ENCODE measurements around the gene ZNF775. TPM values are rescaled to one million over a fixed set of nuclear protein-coding genes. Genes with fewer than 3 reads are reported as not detected.
A peak's percentile ranks its signal among the peaks of the same experiment; 100 is the strongest.

ZNF775 gene
- total and polyA plus RNA-seq, 2 donors = 6.6 to 7.6 TPM

DNA sequence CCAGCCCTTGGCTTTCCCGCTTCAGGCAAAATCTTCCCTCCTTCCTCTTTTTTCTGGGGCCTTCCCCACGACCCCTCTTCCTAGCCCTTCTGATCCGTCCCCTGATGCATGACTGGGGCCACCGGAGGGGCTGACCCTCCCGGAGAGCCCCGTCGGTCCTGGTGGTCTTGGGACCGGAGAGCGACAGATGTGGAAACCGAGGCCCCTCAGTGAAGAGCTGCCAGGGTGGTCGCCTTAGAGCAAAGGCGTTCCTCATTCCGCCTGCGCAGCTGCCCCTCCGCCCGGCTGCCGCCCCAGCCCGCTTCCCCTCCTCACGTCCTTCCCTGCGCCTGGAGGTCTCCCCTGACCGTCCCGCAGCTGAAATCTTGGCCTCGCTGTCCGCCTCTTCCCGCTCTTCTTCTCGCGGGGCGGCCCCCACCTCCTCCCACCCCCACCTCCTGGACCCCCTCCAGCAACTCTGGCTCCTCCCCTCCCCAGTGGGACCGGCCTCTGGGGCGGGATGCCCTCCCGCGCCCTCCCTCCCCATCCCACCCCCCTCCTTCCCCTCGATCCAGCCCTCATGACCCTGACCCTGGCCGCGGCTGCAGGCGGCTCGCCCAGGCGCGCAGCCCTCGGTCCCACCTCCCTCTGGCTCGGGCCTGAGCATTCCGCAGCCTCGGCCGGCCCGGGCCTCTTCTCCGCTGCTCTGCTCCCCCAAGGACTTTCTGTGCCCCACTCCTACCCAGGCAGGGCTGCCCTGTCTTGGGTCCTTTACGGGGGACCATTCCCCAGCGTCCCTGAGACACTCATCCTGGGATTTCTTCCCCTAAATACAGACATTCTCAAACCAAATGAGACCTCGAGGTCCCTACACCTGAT, 37.6 kb upstream of the ZNF775 start, which contains the start of gene RARRES2:
Gene RARRES2 (minus strand): TSS at position 367 of the 858 bp plus-strand sequence. CDS start 1,020 bp downstream, outside the sequence.
- Histone ChIP-seq H3K36me3 (ENCODE audit: control insufficient read depth in 2 of 2, insufficient read depth in 2 of 2, low read length in 1 of 2) (peaks cover 20 to 21% of the 10 kb centered on the region in 2 donors), H3K27ac (ENCODE audit: low read depth in 1 of 2, low read length in 1 of 2) (no peak within 1 kb of the TSS), H3K9me3 (ENCODE audit: control insufficient read depth in 2 of 2, insufficient read depth in 1 of 2, low read length in 1 of 2) (peaks cover 0 to 8% of the 10 kb centered on the region in 2 donors), H3K27me3 (ENCODE audit: control insufficient read depth in 2 of 2, insufficient read depth in 1 of 2, low read length in 1 of 2) (peaks cover 6 to 54% of the 10 kb centered on the region in 2 donors), H3K4me3 (ENCODE audit: low read length in 2 of 2) (peak within 1 kb of the TSS in 1 of 2 donors; percentile 27), H3K4me1 (ENCODE audit: control insufficient read depth in 2 of 2, insufficient read depth in 2 of 2, low read length in 2 of 2) (peaks cover 0 to 17% of the 10 kb centered on the region in 2 donors)
- DNase-seq (ENCODE audit: low read depth in 6 of 9, low spot score in 9 of 9) = no peak
- 45% methylated on average over 49 of the region's 49 CpGs for WGBS

DNA sequence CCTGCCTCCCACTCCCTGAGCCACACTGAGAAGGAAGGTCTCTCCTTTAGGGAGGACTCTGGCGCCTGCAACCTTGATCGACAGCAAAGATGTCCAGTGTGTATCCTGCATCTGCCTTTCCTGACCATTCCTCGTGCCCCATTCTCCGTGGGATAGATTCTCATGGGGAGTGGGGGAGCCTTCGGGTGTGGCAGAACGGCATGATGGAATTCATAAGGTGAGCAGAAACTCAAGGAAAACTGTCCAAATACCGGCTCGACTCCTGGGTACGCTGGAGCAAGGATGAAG, 37.1 kb upstream of the ZNF775 start:
- peaks cover 14 to 15% of the 10 kb centered on the region in 2 donors for H3K36me3 ChIP-seq (ENCODE audit: control insufficient read depth in 2 of 2, insufficient read depth in 2 of 2, low read length in 1 of 2)
- 96% methylated on average over 9 of the region's 9 CpGs for WGBS
- H3K9me3 ChIP-seq (ENCODE audit: control insufficient read depth in 2 of 2, insufficient read depth in 1 of 2, low read length in 1 of 2) = peaks cover 0 to 12% of the 10 kb centered on the region in 2 donors
- H3K4me1 ChIP-seq (ENCODE audit: control insufficient read depth in 2 of 2, insufficient read depth in 2 of 2, low read length in 2 of 2) = peaks cover 0 to 17% of the 10 kb centered on the region in 2 donors
- peaks cover 6 to 54% of the 10 kb centered on the region in 2 donors for H3K27me3 ChIP-seq (ENCODE audit: control insufficient read depth in 2 of 2, insufficient read depth in 1 of 2, low read length in 1 of 2)
- DNase-seq (ENCODE audit: low read depth in 6 of 9, low spot score in 9 of 9) = no peak
- no peak overlapping the region for H3K27ac ChIP-seq (ENCODE audit: low read depth in 1 of 2, low read length in 1 of 2)
- H3K4me3 ChIP-seq (ENCODE audit: low read length in 2 of 2) = no peak overlapping the region

- H3K4me1 ChIP-seq (ENCODE audit: control insufficient read depth in 2 of 2, insufficient read depth in 2 of 2, low read length in 2 of 2) = peaks cover 0 to 17% of the 10 kb centered on the region in 2 donors
- peaks cover 6 to 54% of the 10 kb centered on the region in 2 donors for H3K27me3 ChIP-seq (ENCODE audit: control insufficient read depth in 2 of 2, insufficient read depth in 1 of 2, low read length in 1 of 2)
- no peak overlapping the region for H3K27ac ChIP-seq (ENCODE audit: low read depth in 1 of 2, low read length in 1 of 2)
- DNase-seq (ENCODE audit: low read depth in 6 of 9, low spot score in 9 of 9) = no peak
- H3K4me3 ChIP-seq (ENCODE audit: low read length in 2 of 2) = no peak overlapping the region
- H3K36me3 ChIP-seq (ENCODE audit: control insufficient read depth in 2 of 2, insufficient read depth in 2 of 2, low read length in 1 of 2) = peaks cover 2 to 4% of the 10 kb centered on the region in 2 donors
- 95% methylated on average over 2 of the region's 2 CpGs for WGBS
- H3K9me3 ChIP-seq (ENCODE audit: control insufficient read depth in 2 of 2, insufficient read depth in 1 of 2, low read length in 1 of 2) = peaks cover 0 to 12% of the 10 kb centered on the region in 2 donors
Measured at GRCh38 chr7:150343225-150343624, 35.9 kb upstream of the ZNF775 start.

GRCh38 chr7:150344299-150344698, 34.8 kb upstream of the ZNF775 start:
- H3K27ac ChIP-seq (ENCODE audit: low read depth in 1 of 2, low read length in 1 of 2) = no peak overlapping the region
- H3K9me3 ChIP-seq (ENCODE audit: control insufficient read depth in 2 of 2, insufficient read depth in 1 of 2, low read length in 1 of 2) = peaks cover 0 to 12% of the 10 kb centered on the region in 2 donors
- H3K4me3 ChIP-seq (ENCODE audit: low read length in 2 of 2) = no peak overlapping the region
- H3K27me3 ChIP-seq (ENCODE audit: control insufficient read depth in 2 of 2, insufficient read depth in 1 of 2, low read length in 1 of 2) = peaks cover 6 to 44% of the 10 kb centered on the region in 2 donors
- H3K36me3 ChIP-seq (ENCODE audit: control insufficient read depth in 2 of 2, insufficient read depth in 2 of 2, low read length in 1 of 2) = no peaks in the 10 kb centered on the region
- DNase-seq (ENCODE audit: low read depth in 6 of 9, low spot score in 9 of 9) = no peak
- H3K4me1 ChIP-seq (ENCODE audit: control insufficient read depth in 2 of 2, insufficient read depth in 2 of 2, low read length in 2 of 2) = peaks cover 0 to 17% of the 10 kb centered on the region in 2 donors

GRCh38 chr7:150345012-150345411, 34.1 kb upstream of the ZNF775 start:
- no peak for DNase-seq (ENCODE audit: low read depth in 6 of 9, low spot score in 9 of 9)
- WGBS = 97% methylated on average over 1 of the region's 1 CpG
- H3K27ac ChIP-seq (ENCODE audit: low read depth in 1 of 2, low read length in 1 of 2) = no peak overlapping the region

DNA sequence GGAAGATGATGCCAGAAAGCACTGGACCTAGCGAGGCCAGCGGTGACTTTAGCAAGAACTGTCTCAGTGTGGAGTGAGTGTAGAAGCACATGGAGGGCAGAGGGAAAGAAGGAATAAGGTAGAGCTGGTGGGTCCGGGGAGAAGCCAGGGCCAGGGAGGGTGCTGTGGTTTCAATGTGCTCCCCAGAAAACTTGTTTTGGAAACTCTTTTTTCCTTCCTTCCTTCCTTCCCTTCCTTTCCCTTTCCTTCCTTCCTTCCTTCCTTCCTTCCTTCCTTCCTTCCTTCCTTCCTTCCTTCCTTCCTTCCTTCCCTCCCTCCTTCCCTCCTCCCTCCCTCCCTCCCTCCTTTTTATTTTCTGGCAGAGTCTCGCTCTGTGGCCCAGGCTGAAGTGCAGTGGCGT, 32.2 kb upstream of the ZNF775 start:
- WGBS = 97% methylated on average over 5 of the region's 5 CpGs

More at GRCh38 chr7:150345012-150345411, 34.1 kb upstream of the ZNF775 start:
- Histone ChIP-seq H3K9me3 (ENCODE audit: control insufficient read depth in 2 of 2, insufficient read depth in 1 of 2, low read length in 1 of 2) (peaks cover 0 to 12% of the 10 kb centered on the region in 2 donors), H3K4me3 (ENCODE audit: low read length in 2 of 2) (no peak overlapping the region), H3K27me3 (ENCODE audit: control insufficient read depth in 2 of 2, insufficient read depth in 1 of 2, low read length in 1 of 2) (peaks cover 6 to 38% of the 10 kb centered on the region in 2 donors), H3K4me1 (ENCODE audit: control insufficient read depth in 2 of 2, insufficient read depth in 2 of 2, low read length in 2 of 2) (peaks cover 0 to 14% of the 10 kb centered on the region in 2 donors), H3K36me3 (ENCODE audit: control insufficient read depth in 2 of 2, insufficient read depth in 2 of 2, low read length in 1 of 2) (no peaks in the 10 kb centered on the region)

DNA sequence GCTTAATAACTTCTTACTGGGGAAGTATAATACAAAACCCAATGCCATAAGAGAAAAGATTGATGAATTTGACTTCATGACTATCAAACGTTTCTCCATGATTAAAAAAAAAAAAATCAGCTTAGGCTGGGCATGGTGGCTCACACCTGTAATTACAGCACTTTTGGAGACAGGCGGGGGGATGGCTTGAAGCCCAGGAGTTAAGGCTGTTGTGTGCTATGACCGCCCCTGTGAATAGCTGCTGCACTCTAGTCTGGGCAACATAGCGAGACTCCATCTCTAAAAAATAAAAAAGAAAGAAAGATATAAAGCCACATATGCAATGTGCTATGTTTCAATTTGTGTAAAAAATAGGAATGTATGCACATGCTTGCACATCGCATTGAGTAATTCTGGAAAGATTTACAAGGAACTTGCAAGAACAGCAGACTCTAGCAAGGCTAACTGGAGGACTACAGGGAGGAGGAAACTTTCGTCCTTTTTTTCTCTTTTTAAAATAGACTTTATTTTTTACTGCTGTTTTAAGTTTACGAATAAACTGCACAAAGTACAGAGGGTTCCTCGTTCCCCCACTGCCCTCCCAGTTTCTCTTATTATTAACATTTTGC, 27.4 kb upstream of the ZNF775 start:
- no peak overlapping the region for H3K4me3 ChIP-seq (ENCODE audit: low read length in 2 of 2)
- DNase-seq (ENCODE audit: low read depth in 6 of 9, low spot score in 9 of 9) = no peak
- H3K4me1 ChIP-seq (ENCODE audit: control insufficient read depth in 2 of 2, insufficient read depth in 2 of 2, low read length in 2 of 2) = peaks cover under 1 to 9% of the 10 kb centered on the region in 2 donors
- WGBS = 90% methylated on average over 8 of the region's 8 CpGs
- no peak overlapping the region for H3K27ac ChIP-seq (ENCODE audit: low read depth in 1 of 2, low read length in 1 of 2)
- H3K27me3 ChIP-seq (ENCODE audit: control insufficient read depth in 2 of 2, insufficient read depth in 1 of 2, low read length in 1 of 2) = no peaks in the 10 kb centered on the region
- H3K9me3 ChIP-seq (ENCODE audit: control insufficient read depth in 2 of 2, insufficient read depth in 1 of 2, low read length in 1 of 2) = peaks cover 0 to 2% of the 10 kb centered on the region in 2 donors
- no peaks in the 10 kb centered on the region for H3K36me3 ChIP-seq (ENCODE audit: control insufficient read depth in 2 of 2, insufficient read depth in 2 of 2, low read length in 1 of 2)

More for the DNA sequence above, 32.2 kb upstream of the ZNF775 start:
- Histone ChIP-seq H3K4me1 (ENCODE audit: control insufficient read depth in 2 of 2, insufficient read depth in 2 of 2, low read length in 2 of 2) (no peaks in the 10 kb centered on the region), H3K27ac (ENCODE audit: low read depth in 1 of 2, low read length in 1 of 2) (no peak overlapping the region), H3K36me3 (ENCODE audit: control insufficient read depth in 2 of 2, insufficient read depth in 2 of 2, low read length in 1 of 2) (no peaks in the 10 kb centered on the region), H3K4me3 (ENCODE audit: low read length in 2 of 2) (no peak overlapping the region), H3K27me3 (ENCODE audit: control insufficient read depth in 2 of 2, insufficient read depth in 1 of 2, low read length in 1 of 2) (peaks cover 0 to 18% of the 10 kb centered on the region in 2 donors), H3K9me3 (ENCODE audit: control insufficient read depth in 2 of 2, insufficient read depth in 1 of 2, low read length in 1 of 2) (peaks cover 0 to 12% of the 10 kb centered on the region in 2 donors)
- DNase-seq (ENCODE audit: low read depth in 6 of 9, low spot score in 9 of 9) = no peak

DNA sequence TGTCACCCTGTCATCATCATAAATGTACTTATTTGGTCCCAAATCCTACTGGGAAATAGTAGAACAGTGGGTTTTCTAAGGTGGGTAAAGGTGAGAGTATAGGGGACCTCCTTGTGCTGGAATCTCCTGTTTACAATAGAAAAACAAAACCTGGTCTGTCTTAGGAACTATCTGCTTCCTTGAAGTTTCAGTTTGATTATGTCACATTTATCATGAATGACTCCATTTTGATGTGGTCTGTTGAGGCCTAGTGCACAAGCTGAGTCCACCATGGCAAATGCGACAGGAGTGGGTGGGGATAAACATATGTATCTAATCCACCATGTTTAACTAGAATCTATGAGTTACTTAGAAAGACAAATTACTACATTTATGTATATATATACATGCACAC, 23.5 kb upstream of the ZNF775 start:
- H3K4me1 ChIP-seq (ENCODE audit: control insufficient read depth in 2 of 2, insufficient read depth in 2 of 2, low read length in 2 of 2) = peaks cover 33 to 46% of the 10 kb centered on the region in 2 donors
- H3K9me3 ChIP-seq (ENCODE audit: control insufficient read depth in 2 of 2, insufficient read depth in 1 of 2, low read length in 1 of 2) = no peaks in the 10 kb centered on the region
- DNase-seq (ENCODE audit: low read depth in 6 of 9, low spot score in 9 of 9) = no peak
- no peaks in the 10 kb centered on the region for H3K36me3 ChIP-seq (ENCODE audit: control insufficient read depth in 2 of 2, insufficient read depth in 2 of 2, low read length in 1 of 2)
- no peak overlapping the region for H3K4me3 ChIP-seq (ENCODE audit: low read length in 2 of 2)
- 79% methylated on average over 1 of the region's 1 CpG for WGBS
- H3K27me3 ChIP-seq (ENCODE audit: control insufficient read depth in 2 of 2, insufficient read depth in 1 of 2, low read length in 1 of 2) = no peaks in the 10 kb centered on the region
- H3K27ac ChIP-seq (ENCODE audit: low read depth in 1 of 2, low read length in 1 of 2) = no peak overlapping the region

- 39% methylated on average over 6 of the region's 6 CpGs for WGBS
- Histone ChIP-seq H3K4me1 (ENCODE audit: control insufficient read depth in 2 of 2, insufficient read depth in 2 of 2, low read length in 2 of 2) (peaks cover 33 to 51% of the 10 kb centered on the region in 2 donors), H3K4me3 (ENCODE audit: low read length in 2 of 2) (no peak overlapping the region), H3K36me3 (ENCODE audit: control insufficient read depth in 2 of 2, insufficient read depth in 2 of 2, low read length in 1 of 2) (no peaks in the 10 kb centered on the region), H3K27me3 (ENCODE audit: control insufficient read depth in 2 of 2, insufficient read depth in 1 of 2, low read length in 1 of 2) (no peaks in the 10 kb centered on the region), H3K27ac (ENCODE audit: low read depth in 1 of 2, low read length in 1 of 2) (peak overlapping the region; percentile 12 to 50), H3K9me3 (ENCODE audit: control insufficient read depth in 2 of 2, insufficient read depth in 1 of 2, low read length in 1 of 2) (peaks cover 0 to under 1% of the 10 kb centered on the region in 2 donors)
- DNase-seq (ENCODE audit: low read depth in 6 of 9, low spot score in 9 of 9) = peak in 3 of 9 donors; percentile 58 to 90 (median 75)
Measured at GRCh38 chr7:150356265-150356897, 22.7 kb upstream of the ZNF775 start.

Measured in thymus (tissue), 11 donors.